Transverse colon (tissue), 3 donors: ENCODE measurements around the gene SLC12A7.

ENCODE experiments used
- CTCF ChIP-seq, 5 experiments: fragments of 200-600 bp in 3 of 5; fragments of 450-650 bp in 2 of 5; sonication (generic) in 3 of 5; IDR thresholded peaks; 1 replicate in 2 of 5; 2 replicates in 3 of 5; pipeline ENCODE4 v1.5.1; 2016 to 2017; ENCODE audit warnings: antibody characterized with exemption in 5 of 5, inconsistent platforms in 3 of 5, mild to moderate bottlenecking in 2 of 5, moderate library complexity in 1 of 5
- POLR2A ChIP-seq: fragments of 450-650 bp; IDR thresholded peaks from one replicate; pipeline ENCODE4 v1.6.1; 2016; ENCODE audit warnings: antibody characterized with exemption, mild to moderate bottlenecking, moderate library complexity

GRCh38 chr5:1108023-1108864 lies 3.6 kb downstream of the SLC12A7 start:
- no peak for TF ChIP-seq CTCF (IDR thresholded peaks at IDR 0.05)
- TF ChIP-seq POLR2A, result no peak
